ENCODE measurements around the gene PEX1.
"Not testable (repeated sequence)": the region's sequence is repeated elsewhere in the genome, so short reads cannot be mapped to it uniquely, and the experiment has no call there.

PEX1 gene

DNA sequence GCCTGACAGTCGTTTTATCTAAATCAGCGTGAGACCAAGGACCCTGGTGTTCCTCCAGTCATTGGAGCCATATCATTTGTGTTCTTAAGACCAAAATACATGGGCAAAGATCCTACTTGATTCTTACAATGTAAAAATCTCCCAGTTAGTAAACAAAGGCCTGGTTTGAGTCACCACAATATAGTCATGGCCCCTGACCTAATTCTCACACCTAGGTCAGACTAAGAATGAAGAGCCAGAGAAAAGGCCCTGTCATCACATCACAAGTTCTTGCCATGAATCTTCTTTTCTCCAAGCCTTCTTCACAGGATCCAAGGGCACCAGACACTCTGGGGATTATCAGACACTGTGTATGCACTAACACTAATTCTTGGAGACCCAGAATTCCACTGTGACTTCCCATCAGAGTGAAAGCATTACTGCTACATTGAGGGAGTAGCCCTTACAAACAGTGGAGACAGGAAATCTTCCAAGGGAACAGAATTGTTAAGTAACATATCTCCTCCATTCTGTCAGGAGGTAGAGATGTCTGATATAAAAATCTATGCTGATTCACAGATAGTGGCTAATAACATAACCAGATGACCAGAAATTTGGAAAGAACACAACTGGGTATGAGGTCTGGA, 42.9 kb downstream of the PEX1 start:
- DNase-seq (ENCODE audit: insufficient read length, low spot score) (no peak), FAIRE-seq (no peak)
- TF ChIP-seq POU2F2 (IDR thresholded peaks at IDR 0.05; ENCODE audit: low read depth, low read length) = no peak
- TF ChIP-seq TAF1 (IDR thresholded peaks at IDR 0.05; ENCODE audit: low read depth, low read length) = no peak
- TF ChIP-seq POLR2AphosphoS5 (IDR thresholded peaks at IDR 0.05; ENCODE audit: low read depth, low read length) = no peak
- no peak for TF ChIP-seq PAX5 (IDR thresholded peaks at IDR 0.05; ENCODE audit: insufficient read depth, low read length, severe bottlenecking)
- no peak for TF ChIP-seq SPI1 (IDR thresholded peaks at IDR 0.05; ENCODE audit: low read depth, low read length)
- no peak for TF ChIP-seq POLR2A (IDR thresholded peaks at IDR 0.05; ENCODE audit: low read depth, low read length)

DNA sequence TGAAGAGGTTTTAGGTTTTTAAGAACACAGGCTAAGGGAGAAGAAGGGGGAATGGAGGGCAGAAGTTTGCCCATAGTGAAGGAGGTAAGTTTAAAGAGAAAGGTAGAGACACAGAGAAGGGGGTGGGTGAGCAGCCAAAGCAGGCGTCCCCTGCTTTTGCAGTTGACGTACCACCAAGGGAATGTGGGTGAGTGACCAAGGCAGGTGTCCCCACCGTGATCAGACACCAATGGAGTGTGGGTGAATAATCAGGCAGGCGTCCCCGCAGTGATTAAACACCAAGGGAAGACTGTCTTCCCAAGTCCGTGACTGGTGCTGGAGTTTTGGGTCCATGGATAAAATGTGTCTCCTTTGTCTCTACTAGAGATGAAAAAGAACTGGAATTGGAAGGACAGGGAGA, 44.1 kb downstream of the PEX1 start:
- FAIRE-seq; DNase-seq (ENCODE audit: insufficient read length, low spot score): not testable (repeated sequence)

DNA sequence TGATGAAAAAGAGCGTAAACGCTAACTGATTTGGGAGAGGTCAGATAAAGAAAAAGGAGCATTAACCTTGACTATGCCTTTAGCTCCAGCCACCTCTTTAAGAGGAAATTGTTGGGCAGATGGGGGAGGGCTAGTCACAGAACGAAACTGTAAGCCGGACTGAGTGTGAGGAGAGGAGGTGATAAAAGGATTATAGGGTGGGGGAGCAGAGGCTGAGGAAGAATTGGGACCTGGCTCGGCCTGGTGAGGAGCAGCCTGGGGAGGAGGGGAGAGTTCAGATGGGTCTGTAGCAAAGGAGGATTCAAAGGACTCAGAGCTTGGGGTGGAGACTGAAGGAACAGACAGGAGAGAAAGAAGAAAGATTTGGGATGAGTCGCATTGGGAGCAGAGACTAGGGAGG, 44.7 kb downstream of the PEX1 start:
- not testable (repeated sequence) for DNase-seq (ENCODE audit: insufficient read length, low spot score); FAIRE-seq

DNA sequence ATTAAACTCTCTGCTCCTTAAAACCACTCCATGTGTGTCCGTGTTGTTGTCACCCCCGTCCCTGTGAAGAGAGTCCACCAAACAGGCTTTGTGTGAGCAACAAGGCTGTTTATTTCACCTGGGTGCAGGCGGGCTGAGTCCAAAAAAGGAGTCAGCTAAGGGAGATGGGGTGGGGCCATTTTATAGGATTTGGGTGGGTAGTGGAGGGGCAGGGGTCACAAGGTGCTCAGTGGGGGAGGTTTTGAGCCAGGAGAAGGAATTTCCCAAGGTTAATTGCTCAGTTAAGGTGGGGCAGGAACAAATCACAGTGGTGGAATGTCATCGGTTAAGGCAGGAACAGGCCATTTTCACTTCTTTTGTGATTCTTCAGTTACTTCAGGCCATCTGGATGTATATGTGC, 49.2 kb downstream of the PEX1 start:
- not testable (repeated sequence) for FAIRE-seq

DNA sequence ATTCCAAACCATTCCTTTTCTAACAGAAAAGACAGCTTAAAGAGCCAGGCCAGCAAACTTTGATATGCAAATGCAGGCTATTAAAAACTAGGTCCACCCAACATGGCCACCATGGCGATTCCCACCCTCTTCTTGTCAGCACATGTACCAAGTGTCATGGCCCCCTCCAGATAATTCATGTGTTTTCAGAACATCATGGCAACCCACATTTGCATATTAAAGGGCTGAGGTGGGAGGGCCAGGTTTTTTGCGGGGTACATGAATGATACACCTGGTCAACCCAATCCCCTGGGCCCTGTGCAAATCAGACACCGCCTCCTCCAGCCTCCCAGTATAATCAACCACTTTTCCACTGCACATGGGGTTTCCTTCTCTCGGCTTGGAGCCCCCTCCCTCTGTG, 49.6 kb downstream of the PEX1 start:
- FAIRE-seq (no peak), DNase-seq (ENCODE audit: insufficient read length, low spot score) (no peak)
- TF ChIP-seq PAX5 (IDR thresholded peaks at IDR 0.05; ENCODE audit: insufficient read depth, low read length, severe bottlenecking) (no peak), POU2F2 (IDR thresholded peaks at IDR 0.05; ENCODE audit: low read depth, low read length) (no peak), POLR2AphosphoS5 (IDR thresholded peaks at IDR 0.05; ENCODE audit: low read depth, low read length) (no peak), TAF1 (IDR thresholded peaks at IDR 0.05; ENCODE audit: low read depth, low read length) (no peak), POLR2A (IDR thresholded peaks at IDR 0.05; ENCODE audit: low read depth, low read length) (no peak), SPI1 (IDR thresholded peaks at IDR 0.05; ENCODE audit: low read depth, low read length) (no peak)

More for the DNA sequence above, 49.2 kb downstream of the PEX1 start:
- DNase-seq (ENCODE audit: insufficient read length, low spot score) = not testable (repeated sequence)

DNA sequence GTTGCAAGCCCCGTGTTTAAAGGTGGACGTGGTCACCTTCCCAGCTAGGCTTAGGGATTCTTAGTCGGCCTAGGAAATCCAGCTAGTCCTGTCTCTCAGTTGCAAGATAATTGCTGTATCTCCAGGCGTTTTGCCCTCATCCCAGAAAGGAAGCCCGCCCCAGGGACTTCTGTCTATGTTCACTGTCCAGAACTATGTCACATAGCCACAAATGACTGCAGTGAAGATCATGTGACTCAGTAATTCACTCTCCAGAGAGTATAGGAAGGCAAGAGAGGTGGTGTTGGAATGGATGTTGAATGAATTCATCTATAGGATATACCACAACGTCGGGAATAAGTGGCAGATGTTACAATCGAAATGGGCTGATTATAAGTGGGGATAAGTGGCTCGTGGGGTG, 50.2 kb downstream of the PEX1 start:
- no peak for FAIRE-seq
- DNase-seq (ENCODE audit: insufficient read length, low spot score) = no peak
- no peak for TF ChIP-seq POLR2AphosphoS5 (IDR thresholded peaks at IDR 0.05; ENCODE audit: low read depth, low read length)
- no peak for TF ChIP-seq POU2F2 (IDR thresholded peaks at IDR 0.05; ENCODE audit: low read depth, low read length)
- TF ChIP-seq TAF1 (IDR thresholded peaks at IDR 0.05; ENCODE audit: low read depth, low read length) = no peak
- no peak for TF ChIP-seq SPI1 (IDR thresholded peaks at IDR 0.05; ENCODE audit: low read depth, low read length)
- TF ChIP-seq PAX5 (IDR thresholded peaks at IDR 0.05; ENCODE audit: insufficient read depth, low read length, severe bottlenecking) = no peak
- no peak for TF ChIP-seq POLR2A (IDR thresholded peaks at IDR 0.05; ENCODE audit: low read depth, low read length)

DNA sequence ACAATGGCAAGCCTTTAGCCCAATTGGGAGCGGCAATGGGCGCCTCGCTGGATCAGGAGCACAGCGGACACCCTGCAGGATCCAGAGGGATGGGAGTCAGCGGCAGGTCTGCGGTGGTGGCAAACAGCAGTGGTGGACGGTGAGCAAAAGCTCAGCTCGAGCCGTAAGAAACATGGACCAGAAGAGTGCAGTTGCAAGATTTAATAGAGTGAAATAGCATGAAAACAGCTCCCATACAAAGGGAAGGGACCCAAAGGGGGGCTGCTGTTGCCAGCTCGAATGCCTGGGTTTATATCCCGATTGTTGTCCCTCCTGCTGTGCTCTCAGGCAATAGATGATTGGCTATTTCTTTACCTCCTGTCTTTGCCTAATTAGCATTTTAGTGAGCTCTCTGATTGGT, 50.6 kb downstream of the PEX1 start, which contains the start of gene ERVW-1:
TSS of gene ERVW-1 (minus strand) at position 266 of the 400 bp plus-strand sequence. CDS start 7,565 bp downstream, outside the sequence.
- FAIRE-seq = not testable (repeated sequence)

DNA sequence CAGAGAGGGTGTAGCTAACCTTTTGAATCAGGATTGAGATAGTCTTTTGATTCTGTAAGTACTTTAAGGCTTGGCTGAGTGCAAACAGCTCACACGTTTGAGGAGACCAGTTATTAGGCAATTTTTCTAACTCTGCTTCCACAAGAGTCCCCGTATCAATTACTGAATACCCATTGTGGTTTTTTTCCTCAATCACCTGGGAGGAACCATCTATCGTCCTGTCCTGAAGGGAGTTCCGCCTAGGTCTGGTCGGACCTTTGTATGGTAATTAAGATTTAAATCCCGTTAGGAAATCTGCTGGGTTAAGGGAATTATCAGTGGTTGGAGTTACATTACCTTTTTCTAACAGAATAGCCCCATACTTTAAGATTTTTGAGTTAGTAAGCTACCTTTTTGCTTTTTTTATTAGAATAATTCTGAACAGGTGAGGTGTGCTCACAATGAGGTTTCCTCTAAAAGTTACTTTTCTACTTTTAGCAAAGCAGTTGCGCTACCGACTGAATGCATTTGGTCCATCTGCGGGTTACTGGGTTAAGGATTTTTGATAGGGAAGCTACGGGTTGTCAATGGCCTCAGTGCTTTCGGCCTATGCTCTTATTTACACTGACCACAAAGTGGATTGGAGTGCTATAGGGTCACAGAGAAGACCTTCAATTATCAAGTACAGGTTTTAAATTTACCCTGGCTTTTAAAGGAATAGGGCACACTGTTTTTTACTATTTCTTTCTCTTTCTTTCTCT, 52.3 kb downstream of the PEX1 start:
- not testable (repeated sequence) for FAIRE-seq

More for the DNA sequence above, 50.6 kb downstream of the PEX1 start, which contains the start of gene ERVW-1:
- not testable (repeated sequence) for DNase-seq (ENCODE audit: insufficient read length, low spot score)

DNA sequence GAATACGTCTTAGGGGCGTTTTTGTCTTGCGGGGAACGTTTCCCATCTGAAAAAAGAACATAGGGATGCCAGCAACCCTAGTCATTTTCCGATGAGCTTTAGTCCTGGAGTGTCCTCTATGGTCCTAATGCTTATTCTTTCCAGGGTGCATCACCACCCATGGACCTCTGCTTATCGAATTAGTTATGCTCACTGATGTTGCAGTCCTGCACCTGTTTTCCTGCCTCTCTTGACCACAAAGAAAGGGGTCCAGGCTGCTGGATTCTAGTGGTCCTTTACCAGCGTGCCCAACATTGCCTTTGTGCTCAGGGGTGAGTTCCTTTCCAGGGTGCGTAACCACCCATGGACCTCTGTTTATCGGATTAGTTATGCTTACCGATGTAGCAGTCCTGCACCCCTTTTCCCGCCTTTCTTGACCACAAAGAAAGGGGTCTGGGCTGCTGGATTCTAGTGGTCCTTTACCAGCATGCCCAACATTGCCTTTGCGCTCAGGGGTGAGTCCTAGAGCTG, 53.0 kb downstream of the PEX1 start:
- not testable (repeated sequence) for FAIRE-seq; DNase-seq (ENCODE audit: insufficient read length, low spot score)

More for the DNA sequence above, 52.3 kb downstream of the PEX1 start:
- DNase-seq (ENCODE audit: insufficient read length, low spot score) = not testable (repeated sequence)

DNA sequence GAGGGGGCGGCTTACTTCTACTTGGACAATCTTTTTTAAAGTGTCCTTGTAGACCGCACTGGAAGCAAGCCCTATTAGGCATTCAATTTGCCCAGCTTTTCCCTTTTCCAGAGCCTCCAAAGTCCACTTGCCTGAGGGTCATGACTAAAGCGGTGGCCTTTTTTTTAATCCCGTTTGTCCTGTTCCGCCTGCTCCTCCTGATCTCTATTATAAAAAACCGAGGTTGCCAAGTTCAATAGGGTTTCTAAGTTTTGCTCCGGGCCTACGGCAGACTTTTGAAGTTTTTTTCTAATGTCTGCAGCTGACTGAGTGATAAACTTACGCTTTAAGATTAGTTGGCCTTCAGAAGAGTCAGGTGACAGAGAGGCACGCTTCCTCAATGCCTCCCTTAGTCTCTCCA, 54.3 kb downstream of the PEX1 start:
- not testable (repeated sequence) for DNase-seq (ENCODE audit: insufficient read length, low spot score); FAIRE-seq

DNA sequence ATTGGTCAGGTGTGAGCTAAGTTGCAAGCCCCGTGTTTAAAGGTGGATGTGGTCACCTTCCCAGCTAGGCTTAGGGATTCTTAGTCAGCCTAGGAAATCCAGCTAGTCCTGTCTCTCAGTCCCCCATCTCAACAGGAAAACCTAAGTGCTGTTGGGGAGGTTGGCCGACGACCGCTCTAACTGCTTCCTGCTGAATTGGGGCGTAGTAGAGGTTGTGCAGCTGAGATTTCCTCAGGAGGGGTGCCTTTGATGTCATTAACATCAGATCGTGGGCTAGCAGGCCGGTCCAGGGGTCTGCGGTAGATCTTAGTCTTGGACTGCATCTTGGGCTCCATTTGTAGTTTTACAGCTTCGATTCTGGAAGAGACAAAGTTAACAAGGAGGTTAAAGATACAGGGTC, 59.7 kb downstream of the PEX1 start:
- not testable (repeated sequence) for FAIRE-seq; DNase-seq (ENCODE audit: insufficient read length, low spot score)

DNA sequence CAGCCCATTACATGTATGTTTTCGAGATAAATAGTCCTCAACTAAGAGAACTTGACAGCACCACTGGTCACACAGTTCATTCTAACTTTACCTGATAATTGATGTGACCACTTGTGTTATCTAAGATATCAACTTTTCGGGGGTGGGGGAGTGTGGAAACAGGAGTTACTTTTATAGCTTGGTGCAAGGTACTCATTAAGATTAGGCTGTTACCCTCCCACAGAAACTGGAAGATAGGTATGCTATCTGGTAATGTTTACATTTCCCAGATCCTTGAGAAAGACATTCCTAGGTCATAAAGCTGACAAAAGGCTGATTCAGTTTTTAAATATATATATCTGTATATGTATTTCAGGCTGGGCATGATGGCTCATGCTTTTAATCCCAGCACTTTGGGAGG, 61.6 kb downstream of the PEX1 start:
- TF ChIP-seq TAF1 (IDR thresholded peaks at IDR 0.05; ENCODE audit: low read depth, low read length) = no peak
- no peak for TF ChIP-seq POLR2AphosphoS5 (IDR thresholded peaks at IDR 0.05; ENCODE audit: low read depth, low read length)
- TF ChIP-seq PAX5 (IDR thresholded peaks at IDR 0.05; ENCODE audit: insufficient read depth, low read length, severe bottlenecking) = no peak
- no peak for TF ChIP-seq POLR2A (IDR thresholded peaks at IDR 0.05; ENCODE audit: low read depth, low read length)
- FAIRE-seq (no peak), DNase-seq (ENCODE audit: insufficient read length, low spot score) (no peak)
